Mesendoderm (in vitro differentiated cells): ENCODE measurements around the gene KAT6B.
A peak's percentile ranks its signal among the peaks of the same experiment; 100 is the strongest.

ENCODE experiments used
- DNase-seq: peaks from one replicate; pipeline ENCODE4 v3.0.0; 2013
- H2AK5ac ChIP-seq: 2 replicates; pipeline ENCODE4 v1.6.1; 2013; ENCODE audit warnings: low read length, inconsistent platforms
- H2BK120ac ChIP-seq: 2 replicates; pipeline ENCODE4 v1.6.1; 2013; ENCODE audit warnings: low read depth, mild to moderate bottlenecking, low read length, moderate library complexity, mixed read lengths
- H2BK15ac ChIP-seq: replicated peaks from 2 replicates; pipeline ENCODE4 v1.6.1; 2013; ENCODE audit warnings: low read depth, mild to moderate bottlenecking, moderate library complexity
- H2BK5ac ChIP-seq: 2 replicates; pipeline ENCODE4 v1.6.1; 2013; ENCODE audit warnings: low read length, inconsistent platforms
- H3K18ac ChIP-seq: 2 replicates; pipeline ENCODE4 v1.6.1; 2013; ENCODE audit warnings: mild to moderate bottlenecking, low read length, mixed read lengths
- H3K23ac ChIP-seq: one replicate; pipeline ENCODE4 v1.6.1; 2013; ENCODE audit warnings: low read length
- H3K27ac ChIP-seq: 2 replicates; pipeline ENCODE4 v1.5.1; 2013; ENCODE audit warnings: low read depth, mild to moderate bottlenecking, inconsistent platforms, low read length, moderate library complexity
- H3K27me3 ChIP-seq: 2 replicates; pipeline ENCODE4 v1.6.1; 2013; ENCODE audit warnings: low read length, control low read depth, mild to moderate bottlenecking, inconsistent platforms; ENCODE audit not compliant: insufficient read depth, poor library complexity
- H3K36me3 ChIP-seq: 2 replicates; pipeline ENCODE4 v1.6.1; 2013; ENCODE audit warnings: low read length, inconsistent platforms; ENCODE audit not compliant: control insufficient read depth, insufficient read depth
- H3K4ac ChIP-seq: one replicate; pipeline ENCODE4 v1.6.1; 2013; ENCODE audit warnings: low read depth, mild to moderate bottlenecking, low read length, moderate library complexity
- H3K4me1 ChIP-seq: 2 replicates; pipeline ENCODE4 v1.6.1; 2013; ENCODE audit warnings: low read depth, low read length, inconsistent platforms; ENCODE audit not compliant: control insufficient read depth
- H3K4me2 ChIP-seq: 2 replicates; pipeline ENCODE4 v1.6.1; 2013; ENCODE audit warnings: low read length
- H3K4me3 ChIP-seq: 2 replicates; pipeline ENCODE4 v1.5.1; 2013; ENCODE audit warnings: mild to moderate bottlenecking, low read length
- H3K56ac ChIP-seq: one replicate; pipeline ENCODE4 v1.6.1; 2013; ENCODE audit warnings: low read length
- H3K79me1 ChIP-seq: 2 replicates; pipeline ENCODE4 v1.6.1; 2013; ENCODE audit warnings: low read length, inconsistent platforms
- H3K79me2 ChIP-seq: 2 replicates; pipeline ENCODE4 v1.6.1; 2013; ENCODE audit warnings: mild to moderate bottlenecking, low read length; ENCODE audit not compliant: control insufficient read depth, insufficient read depth
- H3K9ac ChIP-seq: 2 replicates; pipeline ENCODE4 v1.6.1; 2013; ENCODE audit warnings: low read length, inconsistent platforms
- H4K5ac ChIP-seq: one replicate; pipeline ENCODE4 v1.6.1; 2013; ENCODE audit warnings: low read length
- H4K8ac ChIP-seq: one replicate; pipeline ENCODE4 v1.6.1; 2013; ENCODE audit warnings: low read depth, mild to moderate bottlenecking, control low read depth, low read length, moderate library complexity
- WGBS: extraction: QIAGEN DNeasy Blood & Tissue Kit; methylation state at CpG from one replicate; pipeline ENCODE4 v1.1.7; 2013; ENCODE audit warnings: low lambda C conversion rate, missing lambda C conversion rate; ENCODE audit not compliant: insufficient coverage; ENCODE audit errors: extremely low coverage; 5-methylcytosine and 5-hydroxymethylcytosine counted together

KAT6B gene

DNA sequence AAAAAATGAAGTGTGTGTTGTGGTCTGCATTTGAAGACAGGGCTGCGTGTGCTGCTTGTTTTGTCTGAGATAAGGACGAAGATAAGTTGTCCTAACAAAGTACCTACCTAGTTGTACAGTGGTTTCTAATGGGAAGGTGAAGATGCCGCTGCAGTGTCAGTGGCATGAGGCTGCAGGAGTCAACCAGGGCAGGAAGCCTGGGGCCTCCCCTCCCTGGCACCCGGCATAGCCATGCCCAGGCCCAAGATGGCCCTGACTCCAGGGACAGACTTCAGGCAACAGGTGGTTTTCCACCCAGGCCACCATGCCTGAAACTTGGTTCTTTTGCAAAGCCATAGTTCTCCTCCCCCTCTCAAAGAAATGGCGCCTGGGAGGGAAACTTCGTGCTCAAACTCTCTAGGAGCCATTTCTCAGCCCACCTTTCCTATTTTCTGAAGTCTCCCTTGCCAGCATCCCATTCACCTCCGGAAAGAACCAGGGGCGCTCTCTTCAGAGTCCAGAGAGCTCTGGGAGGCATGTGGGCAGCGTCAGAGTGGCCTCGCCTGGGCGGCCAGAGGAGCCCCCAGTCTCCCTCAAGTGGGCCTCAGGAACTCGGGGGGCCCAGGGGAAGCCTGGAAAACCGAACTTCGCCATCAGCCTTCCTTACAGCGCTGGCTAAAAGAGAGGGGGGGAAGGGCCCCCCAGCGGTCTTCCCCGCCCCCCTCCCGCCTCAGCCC lies 2.1 kb upstream of the KAT6B start:
- Histone ChIP-seq H3K9ac (peak overlapping the region; percentile 90), H2BK120ac (no peak overlapping the region), H2AK5ac (peak overlapping the region; percentile 65), H3K18ac (peak overlapping the region; percentile 86), H3K4me2 (peak overlapping the region; percentile 82), H4K5ac (no peak overlapping the region), H3K4me1 (peaks cover 10% of the 10 kb centered on the region), H3K79me1 (peaks cover 11% of the 10 kb centered on the region), H3K4ac (peak overlapping the region; percentile 86), H4K8ac (no peak overlapping the region), H2BK5ac (no peak overlapping the region), H3K36me3 (peaks cover 1% of the 10 kb centered on the region), H3K27ac (no peak overlapping the region), H3K27me3 (no peaks in the 10 kb centered on the region), H3K79me2 (peaks cover 11% of the 10 kb centered on the region), H3K23ac (peak overlapping the region; percentile 89), H3K56ac (peak overlapping the region; percentile 99), H3K4me3 (peak overlapping the region; percentile 68), H2BK15ac (no peak overlapping the region)
- no CpG with 5 or more reads among the region's 18 CpGs for WGBS
- DNase-seq: no peak

DNA sequence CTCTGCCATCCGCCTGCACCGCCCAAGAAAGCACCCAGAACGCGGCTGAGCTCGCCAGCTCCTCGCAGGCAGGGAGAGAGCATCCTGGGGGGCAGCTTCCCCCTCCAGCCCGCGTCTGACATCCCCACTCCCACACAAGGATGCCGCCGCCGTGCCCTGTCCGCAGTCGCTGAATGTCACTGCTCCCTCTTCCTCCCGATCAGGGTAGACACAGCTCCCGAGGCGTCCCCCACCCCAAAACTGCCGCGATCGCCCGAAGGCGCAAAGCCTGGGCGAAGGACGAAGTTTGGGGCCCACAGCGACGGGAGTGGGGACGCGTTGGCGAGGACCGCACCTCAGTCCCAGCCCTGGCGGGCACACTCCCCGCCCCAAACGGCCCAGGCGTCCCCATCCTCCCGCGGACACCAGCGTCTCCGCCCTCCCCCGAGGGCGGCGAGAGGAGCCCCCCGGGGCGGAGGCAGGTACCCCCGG lies 1.5 kb upstream of the KAT6B start:
- WGBS: no CpG with 5 or more reads among the region's 43 CpGs
- H3K23ac ChIP-seq: peak overlapping the region; percentile 83
- no peak overlapping the region for H4K8ac ChIP-seq
- H2BK5ac ChIP-seq: peak overlapping the region; percentile 51
- no peak overlapping the region for H4K5ac ChIP-seq
- H3K18ac ChIP-seq: peak overlapping the region; percentile 86
- no peak overlapping the region for H2BK15ac ChIP-seq
- peak overlapping the region; percentile 9 for H2AK5ac ChIP-seq
- no peak for DNase-seq
- peak overlapping the region; percentile 62 for H3K27ac ChIP-seq
- H3K56ac ChIP-seq: peak overlapping the region; percentile 99
- H3K79me1 ChIP-seq: peaks cover 11% of the 10 kb centered on the region
- H3K9ac ChIP-seq: peak overlapping the region; percentile 90
- H3K36me3 ChIP-seq: peaks cover 1% of the 10 kb centered on the region
- H3K4me3 ChIP-seq: peak overlapping the region; percentile 68
- H3K4me2 ChIP-seq: peak overlapping the region; percentile 82
- peak overlapping the region; percentile 86 for H3K4ac ChIP-seq
- H2BK120ac ChIP-seq: peak overlapping the region; percentile 37
- H3K4me1 ChIP-seq: peaks cover 10% of the 10 kb centered on the region
- H3K27me3 ChIP-seq: no peaks in the 10 kb centered on the region
- H3K79me2 ChIP-seq: peaks cover 11% of the 10 kb centered on the region

DNA sequence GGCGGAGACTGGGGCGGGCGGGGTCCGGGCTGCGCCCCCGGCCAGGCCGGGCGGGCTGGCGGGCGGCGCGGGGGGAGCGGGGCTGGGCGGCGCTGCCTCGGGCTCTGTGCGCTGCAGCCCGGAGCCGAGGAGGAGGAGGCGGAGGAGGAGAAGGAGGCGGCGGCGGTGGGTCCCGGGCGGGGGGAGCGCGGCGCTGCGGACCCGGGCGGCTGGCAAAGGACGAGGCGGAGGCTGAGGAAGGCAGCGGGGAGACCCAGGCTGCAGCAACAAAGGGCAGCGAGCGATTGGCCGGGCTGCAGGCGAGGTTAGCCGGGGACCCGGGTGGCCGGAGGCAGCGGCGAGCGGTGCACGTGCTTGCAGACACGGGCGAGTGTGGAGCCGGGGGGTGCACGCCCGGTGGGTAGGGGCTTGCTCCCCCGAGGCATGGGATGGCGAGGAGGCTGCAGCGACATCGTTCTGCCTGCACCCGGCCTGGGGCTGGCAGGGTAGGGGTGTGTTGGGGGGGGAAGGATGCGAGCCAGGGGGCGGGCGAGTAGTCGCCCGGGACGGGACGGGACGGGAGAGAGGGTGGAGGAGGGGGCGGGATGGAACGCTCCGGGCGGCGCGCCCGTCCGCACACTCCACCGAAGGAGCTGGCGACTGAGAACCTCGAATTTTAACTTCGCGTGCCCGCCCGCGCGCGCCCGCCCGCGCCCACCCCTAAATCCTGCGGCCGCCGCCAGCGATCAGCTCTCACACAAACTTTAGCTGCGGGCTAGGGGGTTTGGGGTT lies 844 bp upstream of the KAT6B start:
- peak overlapping the region; percentile 75 for H3K4me3 ChIP-seq
- H4K8ac ChIP-seq: no peak overlapping the region
- peak overlapping the region; percentile 66 for H3K23ac ChIP-seq
- H4K5ac ChIP-seq: no peak overlapping the region
- H3K56ac ChIP-seq: peak overlapping the region; percentile 99
- H3K27ac ChIP-seq: peak overlapping the region; percentile 62
- peak overlapping the region; percentile 37 for H2BK120ac ChIP-seq
- DNase-seq: no peak
- H3K36me3 ChIP-seq: peaks cover 1% of the 10 kb centered on the region
- H3K79me2 ChIP-seq: peaks cover 13% of the 10 kb centered on the region
- H3K27me3 ChIP-seq: no peaks in the 10 kb centered on the region
- H2AK5ac ChIP-seq: no peak overlapping the region
- peak overlapping the region; percentile 94 for H2BK5ac ChIP-seq
- H3K18ac ChIP-seq: peak overlapping the region; percentile 86
- H3K4ac ChIP-seq: peak overlapping the region; percentile 86
- peak overlapping the region; percentile 82 for H3K4me2 ChIP-seq
- no CpG with 5 or more reads among the region's 89 CpGs for whole genome bisulfite sequencing
- no peak overlapping the region for H2BK15ac ChIP-seq
- H3K9ac ChIP-seq: peak overlapping the region; percentile 90
- peaks cover 11% of the 10 kb centered on the region for H3K79me1 ChIP-seq
- peaks cover 10% of the 10 kb centered on the region for H3K4me1 ChIP-seq

DNA sequence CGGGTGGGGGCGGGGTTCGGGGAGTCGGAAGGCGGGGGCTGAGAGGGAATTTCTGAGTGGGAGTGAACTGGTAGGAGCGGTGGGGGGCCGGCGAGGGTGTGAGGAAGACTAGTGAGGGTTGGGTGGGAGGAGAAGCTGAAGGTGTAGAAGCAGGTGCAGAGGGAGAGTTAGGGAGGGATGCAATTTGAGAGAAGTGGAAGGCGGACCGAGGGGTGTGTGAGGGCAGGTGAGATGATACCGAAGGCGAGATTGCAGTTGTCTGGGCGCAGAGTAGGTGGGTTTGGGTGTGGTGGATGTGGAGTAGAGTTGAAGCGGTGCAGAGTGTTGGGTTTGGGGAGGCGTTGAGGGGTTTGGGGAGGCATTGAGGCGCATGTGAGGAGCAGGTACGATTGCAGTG lies 643 bp downstream of the KAT6B start:
- Histone ChIP-seq H3K4me3 (peak overlapping the region; percentile 49), H3K4me2 (peak overlapping the region; percentile 97), H3K36me3 (peaks cover 1% of the 10 kb centered on the region), H2BK120ac (no peak overlapping the region), H3K9ac (peak overlapping the region; percentile 71), H2BK15ac (no peak overlapping the region), H3K18ac (no peak overlapping the region), H2BK5ac (peak overlapping the region; percentile 50), H4K8ac (no peak overlapping the region), H3K79me2 (peaks cover 14% of the 10 kb centered on the region), H3K4me1 (peaks cover 8% of the 10 kb centered on the region), H3K23ac (no peak overlapping the region), H4K5ac (no peak overlapping the region), H3K56ac (peak overlapping the region; percentile 85), H3K27ac (peak overlapping the region; percentile 55), H3K27me3 (no peaks in the 10 kb centered on the region), H2AK5ac (no peak overlapping the region), H3K79me1 (peaks cover 11% of the 10 kb centered on the region), H3K4ac (no peak overlapping the region)
- no CpG with 5 or more reads among the region's 17 CpGs for WGBS
- DNase-seq: no peak

DNA sequence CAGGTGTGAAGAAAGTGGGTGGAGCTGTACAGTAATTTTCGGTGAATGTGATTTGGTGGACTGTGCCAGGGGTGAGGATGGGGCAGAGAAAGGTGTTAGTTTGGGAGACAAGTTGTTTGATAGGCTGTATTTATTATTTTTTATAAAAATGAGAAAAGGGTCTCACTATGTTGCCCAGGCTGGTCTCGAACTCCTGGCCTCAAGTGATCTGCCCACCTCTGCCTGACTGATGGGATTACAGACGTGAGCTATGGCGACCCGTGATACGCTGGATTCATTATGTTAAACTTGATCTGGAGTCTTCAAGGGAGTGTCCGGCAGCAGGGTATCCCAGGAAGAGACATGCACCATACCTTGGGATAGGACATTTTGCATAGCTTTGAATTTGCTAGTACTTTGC lies 1.3 kb downstream of the KAT6B start:
- Histone ChIP-seq H3K4ac (no peak overlapping the region), H3K27ac (no peak overlapping the region), H2BK120ac (no peak overlapping the region), H3K18ac (no peak overlapping the region), H2BK5ac (no peak overlapping the region), H2BK15ac (no peak overlapping the region), H3K56ac (no peak overlapping the region), H3K9ac (no peak overlapping the region), H4K8ac (no peak overlapping the region), H3K4me3 (no peak overlapping the region), H3K23ac (no peak overlapping the region), H3K36me3 (peaks cover 1% of the 10 kb centered on the region), H3K79me2 (peaks cover 14% of the 10 kb centered on the region), H3K4me2 (peak overlapping the region; percentile 97), H3K4me1 (peaks cover 8% of the 10 kb centered on the region), H2AK5ac (peak overlapping the region; percentile 14), H3K27me3 (no peaks in the 10 kb centered on the region), H4K5ac (no peak overlapping the region), H3K79me1 (peaks cover 11% of the 10 kb centered on the region)
- WGBS: no CpG with 5 or more reads among the region's 7 CpGs
- no peak for DNase-seq
